Activated CD4-positive, alpha-beta T cell treated with anti-CD3 and anti-CD28 coated beads for 4 hours (primary cell): ENCODE data around the gene BMAL2.
A peak's percentile ranks its signal among the peaks of the same experiment; 100 is the strongest.

Experiments used
- DNase-seq, 2 donors: peaks; one replicate each; pipeline ENCODE4 v3.0.0-alpha.2; 2020

The BMAL2 gene

GRCh38 chr12:27330846-27331245 is 1.8 kb upstream of the BMAL2 start:
- DNase-seq = no peak

- DNase-seq = peak; percentile 5 to 9
These were observed 1.2 kb upstream of the BMAL2 start for GRCh38 chr12:27331291-27331926.

GRCh38 chr12:27331927-27332324 is 710 bp upstream of the BMAL2 start:
- no peak for DNase-seq

GRCh38 chr12:27332407-27332713 is 276 bp upstream of the BMAL2 start:
- no peak for DNase-seq

GRCh38 chr12:27333403-27334009 is 870 bp downstream of the BMAL2 start:
- peak; percentile 21 to 22 for DNase-seq

- no peak for DNase-seq
These were observed 1.5 kb downstream of the BMAL2 start for GRCh38 chr12:27334042-27334720.

GRCh38 chr12:27334721-27335082 is 2.1 kb downstream of the BMAL2 start:
- no peak for DNase-seq

GRCh38 chr12:27335364-27336281 is 3.0 kb downstream of the BMAL2 start:
- DNase-seq = no peak

- DNase-seq = no peak
These were observed 3.6 kb downstream of the BMAL2 start for GRCh38 chr12:27336282-27336653.

- no peak for DNase-seq
These were observed 4.7 kb downstream of the BMAL2 start for GRCh38 chr12:27337376-27337775.

- no peak for DNase-seq
These were observed 5.8 kb downstream of the BMAL2 start for GRCh38 chr12:27338473-27338872.

- DNase-seq = no peak
These were observed 8.3 kb downstream of the BMAL2 start for GRCh38 chr12:27340971-27341370.

GRCh38 chr12:27342536-27342935 is 9.9 kb downstream of the BMAL2 start:
- no peak for DNase-seq

GRCh38 chr12:27343255-27344000 is 10.8 kb downstream of the BMAL2 start:
- no peak for DNase-seq

GRCh38 chr12:27344246-27344645 is 11.6 kb downstream of the BMAL2 start:
- no peak for DNase-seq

- no peak for DNase-seq
These were observed 12.1 kb downstream of the BMAL2 start for GRCh38 chr12:27344760-27345159.

GRCh38 chr12:27345376-27345775 is 12.7 kb downstream of the BMAL2 start:
- DNase-seq = no peak

GRCh38 chr12:27347779-27348178 is 15.1 kb downstream of the BMAL2 start:
- no peak for DNase-seq

GRCh38 chr12:27351476-27351875 is 18.8 kb downstream of the BMAL2 start:
- no peak for DNase-seq

- DNase-seq = no peak
These were observed 22.9 kb downstream of the BMAL2 start for GRCh38 chr12:27355486-27355885.

GRCh38 chr12:27355979-27356378 is 23.3 kb downstream of the BMAL2 start:
- no peak for DNase-seq

- no peak for DNase-seq
These were observed 27.1 kb downstream of the BMAL2 start for GRCh38 chr12:27359578-27360340.
